HCT116 (cell line): ENCODE data around the gene EGFR.

ENCODE experiments used
- ELF1 ChIP-seq: IDR thresholded peaks from 2 replicates; pipeline ENCODE4 v1.6.1; 2012; ENCODE audit warnings: low read depth, borderline replicate concordance
- FOSL1 ChIP-seq: IDR thresholded peaks from 2 replicates; pipeline ENCODE4 v1.6.1; 2012; ENCODE audit warnings: low read depth
- JUND ChIP-seq: IDR thresholded peaks from 2 replicates; pipeline ENCODE4 v1.6.1; 2012
- POLR2A ChIP-seq: IDR thresholded peaks from 2 replicates; pipeline ENCODE4 v1.7.0; 2011; ENCODE audit warnings: borderline replicate concordance; ENCODE audit not compliant: insufficient read depth, insufficient read length; ENCODE audit errors: extremely low read depth
- SRF ChIP-seq: IDR thresholded peaks from 2 replicates; pipeline ENCODE4 v1.6.1; 2012; ENCODE audit warnings: low read depth
- TCF7L2 ChIP-seq: IDR thresholded peaks from 2 replicates; pipeline ENCODE4 v1.7.0; 2011; ENCODE audit warnings: borderline replicate concordance, inconsistent platforms; ENCODE audit not compliant: insufficient read depth, insufficient read length; ENCODE audit errors: extremely low read depth
- YY1 ChIP-seq: IDR thresholded peaks from 2 replicates; pipeline ENCODE4 v1.6.1; 2011; ENCODE audit warnings: low read length, low read depth, moderate library complexity, mild to moderate bottlenecking; ENCODE audit not compliant: insufficient replicate concordance; ENCODE audit errors: extremely low read depth
- ZNF274 ChIP-seq: fragments of 200-500 bp; sonication (Bioruptor generic); IDR thresholded peaks from 2 replicates; pipeline ENCODE4 v1.6.1; 2014; ENCODE audit warnings: mild to moderate bottlenecking, low read depth, low read length, inconsistent platforms
- TF ChIP-seq, protein P1 (sequence below): IDR thresholded peaks from 2 replicates; pipeline ENCODE4 v1.6.1; 2012; ENCODE audit warnings: low read depth
- TF ChIP-seq, protein P2 (sequence below), 3 experiments: fragments of 200-600 bp in 1 of 3; sonication (generic) in 1 of 3; IDR thresholded peaks in 2 of 3; conservative IDR thresholded peaks in 1 of 3; 2 replicates each; pipeline ENCODE4 v1.5.1; 2012 to 2017; ENCODE audit warnings: low read depth in 2 of 3, low read length in 2 of 3, antibody characterized with exemption in 1 of 3, borderline replicate concordance in 1 of 3, control low read depth in 1 of 3, mild to moderate bottlenecking in 1 of 3, mixed read lengths in 1 of 3, mixed run types in 1 of 3, moderate library complexity in 1 of 3; ENCODE audit not compliant: insufficient read depth in 1 of 3

DNA sequence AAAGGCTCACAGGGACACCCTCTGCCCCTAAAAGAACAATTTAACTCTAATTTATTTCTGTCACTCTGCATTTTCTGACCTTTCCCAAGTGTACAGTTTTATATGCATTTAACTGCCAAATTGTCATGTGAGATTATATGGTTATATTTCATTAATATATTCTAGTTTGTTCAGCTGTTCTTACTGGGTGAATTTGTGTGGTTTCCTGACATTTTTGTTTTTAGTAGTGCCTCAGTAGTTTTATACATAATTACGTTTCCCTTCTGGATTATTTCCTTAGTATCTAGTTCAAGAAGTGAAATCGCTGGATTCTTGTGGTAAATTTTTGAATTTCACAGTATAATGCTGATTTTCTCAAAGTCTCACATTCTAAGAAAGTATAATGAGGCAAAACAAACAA, 41.3 kb downstream of the EGFR start:
- TF ChIP-seq, protein P1, sequence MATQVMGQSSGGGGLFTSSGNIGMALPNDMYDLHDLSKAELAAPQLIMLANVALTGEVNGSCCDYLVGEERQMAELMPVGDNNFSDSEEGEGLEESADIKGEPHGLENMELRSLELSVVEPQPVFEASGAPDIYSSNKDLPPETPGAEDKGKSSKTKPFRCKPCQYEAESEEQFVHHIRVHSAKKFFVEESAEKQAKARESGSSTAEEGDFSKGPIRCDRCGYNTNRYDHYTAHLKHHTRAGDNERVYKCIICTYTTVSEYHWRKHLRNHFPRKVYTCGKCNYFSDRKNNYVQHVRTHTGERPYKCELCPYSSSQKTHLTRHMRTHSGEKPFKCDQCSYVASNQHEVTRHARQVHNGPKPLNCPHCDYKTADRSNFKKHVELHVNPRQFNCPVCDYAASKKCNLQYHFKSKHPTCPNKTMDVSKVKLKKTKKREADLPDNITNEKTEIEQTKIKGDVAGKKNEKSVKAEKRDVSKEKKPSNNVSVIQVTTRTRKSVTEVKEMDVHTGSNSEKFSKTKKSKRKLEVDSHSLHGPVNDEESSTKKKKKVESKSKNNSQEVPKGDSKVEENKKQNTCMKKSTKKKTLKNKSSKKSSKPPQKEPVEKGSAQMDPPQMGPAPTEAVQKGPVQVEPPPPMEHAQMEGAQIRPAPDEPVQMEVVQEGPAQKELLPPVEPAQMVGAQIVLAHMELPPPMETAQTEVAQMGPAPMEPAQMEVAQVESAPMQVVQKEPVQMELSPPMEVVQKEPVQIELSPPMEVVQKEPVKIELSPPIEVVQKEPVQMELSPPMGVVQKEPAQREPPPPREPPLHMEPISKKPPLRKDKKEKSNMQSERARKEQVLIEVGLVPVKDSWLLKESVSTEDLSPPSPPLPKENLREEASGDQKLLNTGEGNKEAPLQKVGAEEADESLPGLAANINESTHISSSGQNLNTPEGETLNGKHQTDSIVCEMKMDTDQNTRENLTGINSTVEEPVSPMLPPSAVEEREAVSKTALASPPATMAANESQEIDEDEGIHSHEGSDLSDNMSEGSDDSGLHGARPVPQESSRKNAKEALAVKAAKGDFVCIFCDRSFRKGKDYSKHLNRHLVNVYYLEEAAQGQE: no peak
- TF ChIP-seq TCF7L2: no peak
- TF ChIP-seq FOSL1: no peak
- TF ChIP-seq, protein P2, sequence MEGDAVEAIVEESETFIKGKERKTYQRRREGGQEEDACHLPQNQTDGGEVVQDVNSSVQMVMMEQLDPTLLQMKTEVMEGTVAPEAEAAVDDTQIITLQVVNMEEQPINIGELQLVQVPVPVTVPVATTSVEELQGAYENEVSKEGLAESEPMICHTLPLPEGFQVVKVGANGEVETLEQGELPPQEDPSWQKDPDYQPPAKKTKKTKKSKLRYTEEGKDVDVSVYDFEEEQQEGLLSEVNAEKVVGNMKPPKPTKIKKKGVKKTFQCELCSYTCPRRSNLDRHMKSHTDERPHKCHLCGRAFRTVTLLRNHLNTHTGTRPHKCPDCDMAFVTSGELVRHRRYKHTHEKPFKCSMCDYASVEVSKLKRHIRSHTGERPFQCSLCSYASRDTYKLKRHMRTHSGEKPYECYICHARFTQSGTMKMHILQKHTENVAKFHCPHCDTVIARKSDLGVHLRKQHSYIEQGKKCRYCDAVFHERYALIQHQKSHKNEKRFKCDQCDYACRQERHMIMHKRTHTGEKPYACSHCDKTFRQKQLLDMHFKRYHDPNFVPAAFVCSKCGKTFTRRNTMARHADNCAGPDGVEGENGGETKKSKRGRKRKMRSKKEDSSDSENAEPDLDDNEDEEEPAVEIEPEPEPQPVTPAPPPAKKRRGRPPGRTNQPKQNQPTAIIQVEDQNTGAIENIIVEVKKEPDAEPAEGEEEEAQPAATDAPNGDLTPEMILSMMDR (IDR thresholded peaks at IDR 0.05 in 2 of 3, conservative IDR thresholded peaks at IDR 0.05 in 1 of 3; ENCODE audit: borderline replicate concordance in 1 of 3, insufficient read depth in 1 of 3, low read depth in 2 of 3, low read length in 2 of 3): no peak
- TF ChIP-seq YY1: no peak
- TF ChIP-seq ZNF274: no peak
- no peak for TF ChIP-seq POLR2A
- TF ChIP-seq JUND: no peak
- TF ChIP-seq SRF: no peak
- TF ChIP-seq ELF1: no peak
